Thoracic aorta (tissue), 2 donors: Measurements from ENCODE around the gene MOCS3. TPM values are rescaled to one million over a fixed set of nuclear protein-coding genes. Genes with fewer than 3 reads are reported as not detected.

Experiments
- ATAC-seq: fragments of 150-250 bp; one replicate; pipeline ENCODE4 v1.8.0; 2017; ENCODE audit warnings: low read depth; ENCODE audit not compliant: insufficient number of reproducible peaks, low FRiP score
- DNase-seq: peaks from one replicate; pipeline ENCODE4 v3.0.0-alpha.2; 2020; ENCODE audit warnings: low spot score
- H3K27ac ChIP-seq, 2 donors: fragments of 200-600 bp; sonication (generic); 1 replicate in 1 of 2; 2 replicates in 1 of 2; pipeline ENCODE4 v1.5.1; 2016; ENCODE audit warnings: mild to moderate bottlenecking in 2 of 2, moderate library complexity in 2 of 2
- H3K27me3 ChIP-seq: fragments of 200-600 bp; sonication (generic); replicated peaks from 2 replicates; pipeline ENCODE4 v1.6.0; 2016; ENCODE audit warnings: mild to moderate bottlenecking; ENCODE audit not compliant: insufficient read depth
- H3K36me3 ChIP-seq: fragments of 200-600 bp; sonication (generic); one replicate; pipeline ENCODE4 v1.5.1; 2016
- H3K4me1 ChIP-seq, 2 donors: fragments of 200-600 bp; sonication (generic); 1 replicate in 1 of 2; 2 replicates in 1 of 2; pipeline versions ENCODE4 v1.5.1 to v1.6.0; 2016; ENCODE audit warnings: low read depth in 2 of 2, mild to moderate bottlenecking in 1 of 2; ENCODE audit not compliant: control insufficient read depth in 1 of 2
- H3K4me3 ChIP-seq: fragments of 200-600 bp; sonication (generic); 2 replicates; pipeline ENCODE4 v1.5.1; 2016; ENCODE audit warnings: mild to moderate bottlenecking
- H3K9me3 ChIP-seq: fragments of 200-600 bp; sonication (generic); 2 replicates; pipeline ENCODE4 v1.5.1; 2016
- total RNA-seq, 2 donors: library from RNA; depleted of rRNA; stranded (reverse); fragments of >200 nt; gene quantifications; one replicate each; pipeline versions ENCODE4 v1.1.0 to v1.2.3, GENCODE V29; 2016
- TF ChIP-seq, protein P1 (sequence below): fragments of 200-600 bp; sonication (generic); IDR thresholded peaks from one replicate; pipeline ENCODE4 v1.5.1; 2019; ENCODE audit warnings: antibody characterized with exemption

Gene MOCS3
- total RNA-seq, 2 donors from 2014 or later, result 4.2 to 5.3 TPM

DNA sequence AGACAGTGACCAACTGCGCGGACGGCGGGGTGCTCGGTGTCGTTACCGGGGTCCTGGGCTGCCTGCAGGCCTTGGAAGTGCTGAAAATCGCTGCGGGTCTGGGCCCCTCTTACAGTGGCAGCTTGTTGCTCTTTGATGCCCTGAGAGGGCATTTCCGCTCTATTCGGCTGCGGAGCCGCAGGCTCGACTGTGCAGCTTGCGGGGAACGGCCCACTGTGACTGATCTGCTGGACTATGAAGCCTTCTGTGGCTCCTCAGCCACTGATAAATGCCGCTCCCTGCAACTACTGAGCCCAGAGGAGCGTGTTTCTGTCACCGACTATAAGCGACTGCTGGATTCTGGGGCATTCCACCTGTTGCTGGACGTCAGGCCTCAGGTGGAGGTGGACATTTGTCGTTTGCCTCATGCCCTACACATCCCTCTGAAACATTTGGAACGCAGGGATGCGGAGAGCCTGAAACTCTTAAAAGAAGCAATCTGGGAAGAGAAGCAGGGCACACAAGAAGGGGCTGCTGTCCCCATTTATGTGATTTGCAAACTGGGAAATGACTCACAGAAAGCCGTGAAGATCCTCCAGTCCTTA lies 1.0 kb downstream of the MOCS3 start:
- Histone ChIP-seq H3K27ac (peak overlapping the region; percentile 93), H3K36me3 (peaks cover 7% of the 10 kb centered on the region), H3K27me3 (no peaks in the 10 kb centered on the region), H3K9me3 (no peaks in the 10 kb centered on the region), H3K4me1 (peaks cover 38 to 46% of the 10 kb centered on the region in 2 donors), H3K4me3 (peak overlapping the region; percentile 82)
- ATAC-seq, result no peak
- TF ChIP-seq, protein P1, sequence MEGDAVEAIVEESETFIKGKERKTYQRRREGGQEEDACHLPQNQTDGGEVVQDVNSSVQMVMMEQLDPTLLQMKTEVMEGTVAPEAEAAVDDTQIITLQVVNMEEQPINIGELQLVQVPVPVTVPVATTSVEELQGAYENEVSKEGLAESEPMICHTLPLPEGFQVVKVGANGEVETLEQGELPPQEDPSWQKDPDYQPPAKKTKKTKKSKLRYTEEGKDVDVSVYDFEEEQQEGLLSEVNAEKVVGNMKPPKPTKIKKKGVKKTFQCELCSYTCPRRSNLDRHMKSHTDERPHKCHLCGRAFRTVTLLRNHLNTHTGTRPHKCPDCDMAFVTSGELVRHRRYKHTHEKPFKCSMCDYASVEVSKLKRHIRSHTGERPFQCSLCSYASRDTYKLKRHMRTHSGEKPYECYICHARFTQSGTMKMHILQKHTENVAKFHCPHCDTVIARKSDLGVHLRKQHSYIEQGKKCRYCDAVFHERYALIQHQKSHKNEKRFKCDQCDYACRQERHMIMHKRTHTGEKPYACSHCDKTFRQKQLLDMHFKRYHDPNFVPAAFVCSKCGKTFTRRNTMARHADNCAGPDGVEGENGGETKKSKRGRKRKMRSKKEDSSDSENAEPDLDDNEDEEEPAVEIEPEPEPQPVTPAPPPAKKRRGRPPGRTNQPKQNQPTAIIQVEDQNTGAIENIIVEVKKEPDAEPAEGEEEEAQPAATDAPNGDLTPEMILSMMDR, result no peak
- no peak for DNase-seq

DNA sequence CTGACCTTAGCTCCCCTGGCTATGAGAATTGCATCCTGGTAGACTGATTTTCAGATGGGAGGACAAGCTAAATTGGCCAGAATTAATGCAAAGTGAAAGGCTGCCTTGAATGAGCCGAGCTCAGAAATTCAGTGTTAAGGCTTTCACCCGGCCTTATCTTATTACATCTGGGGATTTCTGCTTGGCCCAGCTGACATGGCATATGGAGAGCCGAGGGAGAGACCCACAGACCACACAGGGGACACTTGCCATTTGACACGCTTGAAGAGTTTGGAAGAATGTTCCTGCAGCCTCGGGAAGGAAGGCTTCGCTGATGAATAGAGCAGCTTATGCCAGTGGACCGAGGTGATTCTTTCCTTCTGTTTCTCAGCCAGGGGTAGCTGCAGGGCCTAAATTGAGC lies 9.0 kb downstream of the MOCS3 start:
- Histone ChIP-seq H3K4me1 (no peaks in the 10 kb centered on the region), H3K4me3 (no peak overlapping the region), H3K36me3 (no peaks in the 10 kb centered on the region), H3K27me3 (no peaks in the 10 kb centered on the region), H3K27ac (no peak overlapping the region), H3K9me3 (no peaks in the 10 kb centered on the region)
- TF ChIP-seq, protein P1, result no peak
- ATAC-seq, result no peak
- DNase-seq, result no peak

DNA sequence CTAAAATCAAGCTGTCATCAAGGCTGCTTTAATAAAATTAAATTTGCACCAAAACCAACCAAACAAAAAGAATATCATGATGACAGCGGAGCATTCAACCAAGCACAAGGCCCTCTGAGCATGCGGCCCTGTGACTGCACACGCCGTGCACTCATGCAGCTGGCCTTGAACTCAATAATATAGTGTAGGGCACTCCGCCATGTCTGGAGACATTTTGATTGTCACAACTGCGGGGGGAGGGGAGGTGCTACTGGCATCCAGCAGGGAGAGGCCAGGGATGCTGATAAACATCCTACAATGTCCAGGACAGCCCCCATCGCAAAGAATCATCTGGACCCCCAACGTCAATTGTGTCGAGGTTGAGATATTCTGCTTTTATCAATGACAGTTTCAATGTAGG lies 9.7 kb downstream of the MOCS3 start:
- DNase-seq, result no peak
- no peaks in the 10 kb centered on the region for H3K27me3 ChIP-seq
- TF ChIP-seq, protein P1, result no peak
- H3K4me3 ChIP-seq, result no peak overlapping the region
- no peaks in the 10 kb centered on the region for H3K9me3 ChIP-seq
- H3K36me3 ChIP-seq, result no peaks in the 10 kb centered on the region
- H3K27ac ChIP-seq, result no peak overlapping the region
- ATAC-seq, result no peak
- H3K4me1 ChIP-seq, result no peaks in the 10 kb centered on the region

DNA sequence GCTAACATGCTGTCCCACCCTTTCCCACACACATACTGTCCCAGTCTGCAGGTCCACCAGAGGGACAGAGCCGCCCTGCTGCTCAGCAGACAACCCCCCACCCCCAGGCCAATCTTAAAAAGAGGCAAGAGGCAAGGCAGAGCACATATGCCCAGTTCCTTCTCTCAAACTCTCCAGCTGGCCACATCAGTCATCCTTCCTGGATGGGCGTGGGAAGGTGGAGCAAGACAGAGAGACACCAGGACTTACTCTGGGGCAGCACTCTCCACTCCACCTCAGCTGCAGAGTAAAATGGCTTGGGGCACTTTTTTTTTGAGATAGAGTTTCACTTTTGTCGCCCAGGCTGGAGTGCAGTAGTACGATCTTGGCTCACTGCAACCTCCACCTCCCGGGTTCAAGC lies 10.8 kb downstream of the MOCS3 start:
- Histone ChIP-seq H3K36me3 (no peaks in the 10 kb centered on the region), H3K27ac (no peak overlapping the region), H3K4me1 (no peaks in the 10 kb centered on the region), H3K9me3 (no peaks in the 10 kb centered on the region), H3K27me3 (no peaks in the 10 kb centered on the region), H3K4me3 (no peak overlapping the region)
- DNase-seq, result no peak
- no peak for ATAC-seq
- TF ChIP-seq, protein P1, result no peak

DNA sequence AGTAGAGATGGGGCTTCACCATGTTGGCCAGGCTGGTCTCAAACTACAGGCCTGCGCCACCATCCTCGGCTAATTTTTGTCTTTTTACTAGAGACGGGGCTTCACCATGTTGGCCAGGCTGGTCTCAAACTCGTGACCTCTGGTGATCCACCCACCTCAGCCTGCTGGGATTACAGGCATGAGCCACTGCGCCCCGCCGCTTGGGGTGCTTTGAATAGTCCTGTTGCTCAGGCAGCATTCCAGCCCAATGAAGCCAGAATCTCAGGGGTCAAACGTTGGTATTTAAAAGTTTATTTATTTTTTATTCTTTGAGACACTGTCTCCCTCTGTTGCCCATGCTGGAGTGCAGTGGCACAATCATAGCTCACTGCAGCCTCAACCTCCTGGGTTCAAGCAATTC lies 11.3 kb downstream of the MOCS3 start:
- Histone ChIP-seq H3K9me3 (no peaks in the 10 kb centered on the region), H3K27me3 (no peaks in the 10 kb centered on the region), H3K27ac (no peak overlapping the region), H3K4me3 (no peak overlapping the region), H3K36me3 (no peaks in the 10 kb centered on the region), H3K4me1 (no peaks in the 10 kb centered on the region)
- no peak for DNase-seq
- ATAC-seq, result no peak
- TF ChIP-seq, protein P1, result no peak
